Upper lobe of left lung (tissue), 6 donors: ENCODE results near the gene AXIN2. TPM values are rescaled to one million over a fixed set of nuclear protein-coding genes. Genes with fewer than 3 reads are reported as not detected.

Experiments used
- ATAC-seq, 2 donors: fragments of 200-7000 bp; cut with Tn5 transposase; one replicate each; pipeline ENCODE4 v1.9.1; 2022; ENCODE audit warnings: mild to moderate bottlenecking in 2 of 2, moderate library complexity in 2 of 2; ENCODE audit not compliant: low FRiP score in 2 of 2
- DNase-seq, 2 donors: peaks; one replicate each; pipeline ENCODE4 v3.0.0-alpha.2; 2019 to 2020
- H3K27ac ChIP-seq, 4 donors: fragments of 200-600 bp; sonication (generic); one replicate each; pipeline ENCODE4 v1.5.1; 2016 to 2019
- H3K27me3 ChIP-seq, 4 donors: fragments of 200-600 bp; sonication (generic); one replicate each; pipeline ENCODE4 v1.5.1; 2017 to 2019
- H3K36me3 ChIP-seq, 4 donors: fragments of 200-600 bp; sonication (generic); one replicate each; pipeline ENCODE4 v1.5.1; 2016 to 2019
- H3K4me1 ChIP-seq, 4 donors: fragments of 200-600 bp; sonication (generic); one replicate each; pipeline ENCODE4 v1.5.1; 2018 to 2019
- H3K4me3 ChIP-seq, 4 donors: fragments of 200-600 bp; sonication (generic); one replicate each; pipeline ENCODE4 v1.5.1; 2017 to 2019; ENCODE audit warnings: mild to moderate bottlenecking in 2 of 4, moderate library complexity in 1 of 4
- H3K9me3 ChIP-seq, 4 donors: fragments of 200-600 bp; sonication (generic); one replicate each; pipeline ENCODE4 v1.5.1; 2018 to 2019
- CTCF ChIP-seq, 6 experiments: fragments of 450-650 bp in 4 of 6; fragments of 200-600 bp in 2 of 6; sonication (generic) in 2 of 6; IDR thresholded peaks; one replicate each; pipeline ENCODE4 v1.5.1; 2016 to 2019; ENCODE audit warnings: antibody characterized with exemption in 6 of 6
- EP300 ChIP-seq, 4 donors: sonication (generic); formaldehyde crosslinking; IDR thresholded peaks; one replicate each; pipeline ENCODE4 v1.5.1; 2017; ENCODE audit warnings: antibody characterized with exemption in 4 of 4, control low read depth in 2 of 4
- POLR2A ChIP-seq, 4 donors: fragments of 450-650 bp; IDR thresholded peaks; one replicate each; pipeline ENCODE4 v1.5.1; 2016 to 2017; ENCODE audit warnings: antibody characterized with exemption in 4 of 4, mild to moderate bottlenecking in 2 of 4
- POLR2AphosphoS5 ChIP-seq, 2 donors: sonication (generic); formaldehyde crosslinking; IDR thresholded peaks; one replicate each; pipeline ENCODE4 v1.5.1; 2017; ENCODE audit warnings: antibody characterized with exemption in 2 of 2
- WGBS, 2 donors: methylation state at CpG; one replicate each; pipeline ENCODE4 v1.1.5; 2017 to 2018; 5-methylcytosine and 5-hydroxymethylcytosine counted together
- total RNA-seq, 6 donors: library from RNA; depleted of rRNA in 4 of 6; stranded (reverse); fragments of >200 nt in 4 of 6; gene quantifications; one replicate each; pipeline versions ENCODE4 v1.1.0 to v1.2.1, GENCODE V29; 2016 to 2021
- donor health status: DM: no; HTN: no; CAD: no; lungs with moderate emphysema.
- donor health status: DM: no; HTN: yes; CAD: no; lungs with severe emphysema.

Gene AXIN2
- total RNA-seq, 6 donors from 2014 or later, result 48.0 to 135 (median 68.9) TPM

GRCh38 chr17:65553009-65553645 is 8.3 kb downstream of the AXIN2 start:
- ATAC-seq, result no peak
- Histone ChIP-seq H3K4me1 (peaks cover 12 to 55% (median 21%) of the 10 kb centered on the region in 4 donors), H3K4me3 (peak overlapping the region in 1 of 4 donors; percentile 22)

GRCh38 chr17:65552214-65552613 is 9.2 kb downstream of the AXIN2 start:
- 50 to 67% methylated on average over 3 to 4 of the region's 4 CpGs for WGBS, 2 donors
- no peak for DNase-seq
- no peak for ATAC-seq

More at GRCh38 chr17:65553009-65553645, 8.3 kb downstream of the AXIN2 start:
- 71 to 78% methylated on average over 6 of the region's 6 CpGs for WGBS, 2 donors
- no peaks in the 10 kb centered on the region for H3K27me3 ChIP-seq
- H3K36me3 ChIP-seq, result peaks cover 0 to 22% (median 6%) of the 10 kb centered on the region in 4 donors
- TF ChIP-seq POLR2A (IDR thresholded peaks at IDR 0.05), result no peak
- no peak for TF ChIP-seq EP300 (IDR thresholded peaks at IDR 0.05)
- no peak for TF ChIP-seq POLR2AphosphoS5 (IDR thresholded peaks at IDR 0.05)
- no peak for TF ChIP-seq CTCF (IDR thresholded peaks at IDR 0.05)
- DNase-seq, result no peak
- H3K27ac ChIP-seq, result no peak overlapping the region
- no peaks in the 10 kb centered on the region for H3K9me3 ChIP-seq

GRCh38 chr17:65551267-65552040 is 10.0 kb downstream of the AXIN2 start:
- no peak for TF ChIP-seq CTCF (IDR thresholded peaks at IDR 0.05)
- TF ChIP-seq POLR2A (IDR thresholded peaks at IDR 0.05), result no peak
- TF ChIP-seq EP300 (IDR thresholded peaks at IDR 0.05), result no peak
- no peak for TF ChIP-seq POLR2AphosphoS5 (IDR thresholded peaks at IDR 0.05)
- Histone ChIP-seq H3K27ac (no peak overlapping the region), H3K36me3 (peaks cover 0 to 24% (median 6%) of the 10 kb centered on the region in 4 donors), H3K27me3 (no peaks in the 10 kb centered on the region), H3K4me1 (peaks cover 14 to 66% (median 30%) of the 10 kb centered on the region in 4 donors), H3K4me3 (no peak overlapping the region), H3K9me3 (no peaks in the 10 kb centered on the region)
- ATAC-seq (no peak), DNase-seq (no peak)
- WGBS, 2 donors, result 71 to 74% methylated on average over 9 of the region's 9 CpGs

More at GRCh38 chr17:65552214-65552613, 9.2 kb downstream of the AXIN2 start:
- H3K4me1 ChIP-seq, result peaks cover 10 to 61% (median 26%) of the 10 kb centered on the region in 4 donors
- no peak overlapping the region for H3K4me3 ChIP-seq
- no peaks in the 10 kb centered on the region for H3K9me3 ChIP-seq
- H3K27me3 ChIP-seq, result no peaks in the 10 kb centered on the region
- TF ChIP-seq POLR2AphosphoS5 (IDR thresholded peaks at IDR 0.05), result peak in 1 of 2 donors; percentile 36
- TF ChIP-seq EP300 (IDR thresholded peaks at IDR 0.05), result no peak
- peaks cover 0 to 21% (median 6%) of the 10 kb centered on the region in 4 donors for H3K36me3 ChIP-seq
- H3K27ac ChIP-seq, result no peak overlapping the region

- Histone ChIP-seq H3K36me3 (peaks cover 0 to 25% (median 6%) of the 10 kb centered on the region in 4 donors), H3K4me3 (no peak overlapping the region), H3K9me3 (no peaks in the 10 kb centered on the region), H3K27ac (no peak overlapping the region), H3K4me1 (peaks cover 21 to 73% (median 34%) of the 10 kb centered on the region in 4 donors), H3K27me3 (no peaks in the 10 kb centered on the region)
- DNase-seq (no peak), ATAC-seq (no peak)
- WGBS, 2 donors, result 76 to 95% methylated on average over 1 to 4 of the region's 4 CpGs
- TF ChIP-seq EP300 (IDR thresholded peaks at IDR 0.05), result no peak
- no peak for TF ChIP-seq POLR2AphosphoS5 (IDR thresholded peaks at IDR 0.05)
- no peak for TF ChIP-seq CTCF (IDR thresholded peaks at IDR 0.05)
- no peak for TF ChIP-seq POLR2A (IDR thresholded peaks at IDR 0.05)
Measured at GRCh38 chr17:65550758-65551157, 10.7 kb downstream of the AXIN2 start.

- TF ChIP-seq POLR2AphosphoS5 (IDR thresholded peaks at IDR 0.05), result no peak
- WGBS, 2 donors, result 60 to 76% methylated on average over 9 of the region's 9 CpGs
- no peaks in the 10 kb centered on the region for H3K27me3 ChIP-seq
- DNase-seq, result no peak
- peaks cover 27 to 77% (median 36%) of the 10 kb centered on the region in 4 donors for H3K4me1 ChIP-seq
- peak overlapping the region in 2 of 4 donors; percentile 1 to 24 for H3K27ac ChIP-seq
- no peak overlapping the region for H3K4me3 ChIP-seq
- peaks cover 0 to 25% (median 6%) of the 10 kb centered on the region in 4 donors for H3K36me3 ChIP-seq
- no peak for ATAC-seq
- H3K9me3 ChIP-seq, result no peaks in the 10 kb centered on the region
Measured at GRCh38 chr17:65550075-65550662, 11.3 kb downstream of the AXIN2 start.
